Osteocyte (in vitro differentiated cells): ENCODE data around the gene ZFYVE28. TPM values are rescaled to one million over a fixed set of nuclear protein-coding genes. Genes with fewer than 3 reads are reported as not detected.
A peak's percentile ranks its signal among the peaks of the same experiment; 100 is the strongest.

Experiments used
- DNase-seq: peaks from one replicate; pipeline ENCODE4 v3.0.0; 2021; ENCODE audit warnings: mixed read lengths; ENCODE audit not compliant: unreplicated experiment; ENCODE audit errors: extremely low spot score
- H3K27ac Mint-ChIP-seq: one replicate; pipeline ENCODE4 v1.8.0; 2021; ENCODE audit warnings: mild to moderate bottlenecking, mixed read lengths; ENCODE audit not compliant: unreplicated experiment
- H3K27me3 Mint-ChIP-seq: one replicate; pipeline ENCODE4 v1.8.0; 2021; ENCODE audit warnings: mixed read lengths; ENCODE audit not compliant: unreplicated experiment
- H3K36me3 Mint-ChIP-seq: one replicate; pipeline ENCODE4 v1.8.0; 2021; ENCODE audit warnings: mixed read lengths; ENCODE audit not compliant: unreplicated experiment
- H3K4me1 Mint-ChIP-seq: one replicate; pipeline ENCODE4 v1.8.0; 2021; ENCODE audit warnings: mixed read lengths; ENCODE audit not compliant: unreplicated experiment
- H3K4me3 Mint-ChIP-seq: one replicate; pipeline ENCODE4 v1.8.0; 2021; ENCODE audit warnings: mild to moderate bottlenecking, moderate library complexity, mixed read lengths; ENCODE audit not compliant: unreplicated experiment
- H3K9me3 Mint-ChIP-seq: one replicate; pipeline ENCODE4 v1.8.0; 2021; ENCODE audit warnings: mixed read lengths; ENCODE audit not compliant: unreplicated experiment
- total RNA-seq: library from RNA; stranded (reverse); gene quantifications from 2 replicates; pipeline ENCODE4 v1.2.1, GENCODE V29; 2021
- TF ChIP-seq, protein P1 (sequence below): fragments of 200-600 bp; sonication (generic); IDR thresholded peaks from 2 replicates; pipeline ENCODE4 v1.5.0; 2021; ENCODE audit warnings: antibody characterized with exemption, mild to moderate bottlenecking, moderate library complexity

Gene ZFYVE28
- total RNA-seq, 1 donor from 2014 or later = 3.4 TPM

DNA sequence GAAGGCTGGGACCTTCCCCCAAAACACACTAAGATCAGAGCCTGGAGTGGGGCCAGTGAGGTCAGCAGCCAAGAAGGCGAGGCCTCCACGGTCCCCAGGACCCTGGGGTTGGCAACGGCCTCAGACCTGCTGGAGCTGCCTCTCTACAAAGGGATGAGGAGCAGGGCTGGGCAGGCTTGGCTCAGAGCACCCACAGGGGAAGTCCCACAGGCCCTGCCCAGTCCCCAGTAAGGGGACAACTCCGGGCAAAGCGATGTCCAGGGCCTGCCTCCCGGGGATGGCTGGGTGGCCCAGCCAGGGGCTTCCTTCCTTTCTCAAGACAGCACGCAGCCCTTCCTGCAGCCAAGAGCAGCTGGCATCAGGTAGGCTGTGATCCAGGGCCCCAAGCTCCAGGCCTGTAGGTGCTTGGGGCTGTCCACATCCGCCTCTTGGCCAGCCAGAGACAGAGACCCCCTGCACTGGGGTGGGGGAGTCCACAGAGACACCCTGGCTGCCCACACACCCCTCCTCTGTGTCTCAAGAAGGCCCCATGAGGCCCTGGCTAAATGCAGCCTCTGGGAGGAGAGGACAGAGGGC is 162.2 kb downstream of the ZFYVE28 start:
- H3K4me3 Mint-ChIP-seq = no peak overlapping the region
- no peaks in the 10 kb centered on the region for H3K27me3 Mint-ChIP-seq
- no peaks in the 10 kb centered on the region for H3K9me3 Mint-ChIP-seq
- DNase-seq = no peak
- peaks cover 20% of the 10 kb centered on the region for H3K36me3 Mint-ChIP-seq
- H3K27ac Mint-ChIP-seq = no peak overlapping the region
- H3K4me1 Mint-ChIP-seq = peaks cover 14% of the 10 kb centered on the region
- TF ChIP-seq, protein P1, sequence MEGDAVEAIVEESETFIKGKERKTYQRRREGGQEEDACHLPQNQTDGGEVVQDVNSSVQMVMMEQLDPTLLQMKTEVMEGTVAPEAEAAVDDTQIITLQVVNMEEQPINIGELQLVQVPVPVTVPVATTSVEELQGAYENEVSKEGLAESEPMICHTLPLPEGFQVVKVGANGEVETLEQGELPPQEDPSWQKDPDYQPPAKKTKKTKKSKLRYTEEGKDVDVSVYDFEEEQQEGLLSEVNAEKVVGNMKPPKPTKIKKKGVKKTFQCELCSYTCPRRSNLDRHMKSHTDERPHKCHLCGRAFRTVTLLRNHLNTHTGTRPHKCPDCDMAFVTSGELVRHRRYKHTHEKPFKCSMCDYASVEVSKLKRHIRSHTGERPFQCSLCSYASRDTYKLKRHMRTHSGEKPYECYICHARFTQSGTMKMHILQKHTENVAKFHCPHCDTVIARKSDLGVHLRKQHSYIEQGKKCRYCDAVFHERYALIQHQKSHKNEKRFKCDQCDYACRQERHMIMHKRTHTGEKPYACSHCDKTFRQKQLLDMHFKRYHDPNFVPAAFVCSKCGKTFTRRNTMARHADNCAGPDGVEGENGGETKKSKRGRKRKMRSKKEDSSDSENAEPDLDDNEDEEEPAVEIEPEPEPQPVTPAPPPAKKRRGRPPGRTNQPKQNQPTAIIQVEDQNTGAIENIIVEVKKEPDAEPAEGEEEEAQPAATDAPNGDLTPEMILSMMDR = no peak

DNA sequence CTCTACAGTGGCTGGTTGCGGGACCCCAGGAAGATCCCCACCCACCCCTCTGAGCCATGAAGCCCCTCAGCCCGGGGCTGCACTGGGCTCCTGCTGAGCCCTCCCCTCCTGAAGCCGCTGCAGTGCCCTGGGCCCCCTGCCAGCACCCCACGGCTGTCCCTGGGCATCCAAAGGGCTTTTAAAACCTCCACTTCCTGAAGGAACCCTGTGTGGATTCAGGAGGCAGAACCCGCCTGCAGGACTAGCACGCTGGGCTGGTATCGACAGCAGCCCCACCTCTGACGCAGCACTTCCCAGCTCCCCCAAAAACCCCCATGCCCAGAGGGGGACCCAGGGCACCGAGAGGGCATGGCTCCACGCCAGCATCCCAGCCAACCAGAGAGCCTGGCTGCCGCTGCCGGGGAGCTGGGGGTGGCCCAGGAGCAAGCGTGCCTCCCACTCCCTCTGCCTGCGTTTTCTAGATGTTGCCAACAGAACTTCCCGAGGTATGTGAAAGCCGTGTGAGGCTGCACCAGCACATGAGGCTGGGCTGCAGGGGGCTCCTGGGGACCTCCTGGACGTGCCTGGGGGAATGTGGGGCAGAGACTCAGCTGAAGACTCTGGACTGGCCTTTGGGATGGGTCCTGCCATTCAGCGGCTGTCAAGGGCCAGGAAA is 162.8 kb downstream of the ZFYVE28 start:
- H3K36me3 Mint-ChIP-seq = peaks cover 20% of the 10 kb centered on the region
- peak; percentile 83 for DNase-seq
- TF ChIP-seq, protein P1 = no peak
- no peak overlapping the region for H3K27ac Mint-ChIP-seq
- no peaks in the 10 kb centered on the region for H3K9me3 Mint-ChIP-seq
- peaks cover 14% of the 10 kb centered on the region for H3K4me1 Mint-ChIP-seq
- H3K27me3 Mint-ChIP-seq = no peaks in the 10 kb centered on the region
- H3K4me3 Mint-ChIP-seq = no peak overlapping the region

DNA sequence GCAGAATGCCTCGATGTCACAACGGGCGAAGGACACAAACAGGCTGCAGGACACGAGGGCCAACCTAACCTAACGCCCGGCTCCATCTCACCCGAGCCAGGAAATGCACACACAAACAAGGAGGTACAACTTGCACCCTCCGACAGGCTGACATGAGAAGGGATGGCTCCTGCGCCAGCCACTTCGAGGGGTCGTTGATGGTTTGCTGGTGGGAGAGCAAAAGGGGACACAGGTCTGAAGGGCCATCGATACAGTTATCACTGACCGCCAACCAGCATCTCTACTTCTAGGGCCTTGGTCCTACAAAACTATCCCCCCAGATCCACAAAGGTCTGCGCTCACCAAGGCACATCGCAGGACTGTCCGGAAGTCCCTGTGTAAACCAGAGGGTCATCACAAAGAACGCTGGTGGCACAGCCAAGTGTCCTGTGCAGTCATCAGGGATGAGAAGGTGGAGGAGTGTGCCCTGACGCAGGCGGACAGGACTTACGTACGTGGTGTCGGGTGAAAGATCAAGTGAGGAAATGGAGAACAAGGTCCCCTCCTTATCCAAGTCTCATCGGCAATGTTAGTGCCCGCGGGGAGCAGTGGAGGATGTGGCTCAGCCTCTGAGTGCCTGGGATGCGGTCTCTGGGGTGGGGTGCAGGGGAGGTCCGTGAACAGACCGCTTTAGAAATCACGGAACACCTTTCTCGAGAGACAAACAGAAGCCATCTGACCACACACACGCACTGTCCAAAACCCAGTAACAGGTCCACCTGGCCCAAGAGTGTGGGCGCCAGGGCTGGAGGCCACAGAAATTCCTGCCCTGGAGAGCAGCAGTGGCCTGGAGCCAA is 163.6 kb downstream of the ZFYVE28 start:
- Mint-ChIP-seq H3K4me3 (no peak overlapping the region), H3K4me1 (peaks cover 9% of the 10 kb centered on the region), H3K36me3 (peaks cover 24% of the 10 kb centered on the region), H3K27ac (no peak overlapping the region), H3K9me3 (no peaks in the 10 kb centered on the region), H3K27me3 (no peaks in the 10 kb centered on the region)
- DNase-seq = no peak
- TF ChIP-seq, protein P1 = no peak

GRCh38 chr4:2253160-2254084 is 165.0 kb downstream of the ZFYVE28 start:
- Mint-ChIP-seq H3K9me3 (no peaks in the 10 kb centered on the region), H3K4me3 (no peak overlapping the region), H3K27me3 (no peaks in the 10 kb centered on the region), H3K27ac (no peak overlapping the region), H3K4me1 (peaks cover 7% of the 10 kb centered on the region), H3K36me3 (peaks cover 27% of the 10 kb centered on the region)
- TF ChIP-seq, protein P1 = no peak
- DNase-seq = no peak
